Measurements from ENCODE around the gene ANO8.
A peak's percentile ranks its signal among the peaks of the same experiment; 100 is the strongest.

The ANO8 gene

GRCh38 chr19:17341845-17342244 is 7.2 kb upstream of the ANO8 start:
- DNase-seq: no peak

DNA sequence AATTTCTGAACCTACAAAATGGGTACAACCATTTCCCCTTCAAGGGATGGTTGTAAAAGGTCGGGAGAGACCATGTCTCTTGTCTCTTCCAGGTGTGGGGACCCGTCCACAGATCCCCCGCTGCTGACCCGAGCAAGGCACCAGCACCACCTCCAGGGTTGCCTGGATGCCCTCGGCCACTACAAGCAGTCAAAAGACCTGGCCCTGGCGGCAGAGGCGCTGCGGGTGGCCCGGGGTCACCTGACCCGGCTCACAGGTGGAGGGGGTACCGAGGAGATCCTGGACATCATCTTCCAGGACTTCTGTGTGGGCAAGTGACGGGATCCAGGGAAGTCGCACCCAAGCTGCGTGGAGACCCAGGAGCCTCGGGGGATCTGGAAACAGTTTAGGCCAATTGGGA is 6.7 kb upstream of the ANO8 start:
- no peak for DNase-seq

- DNase-seq: no peak
Observed at GRCh38 chr19:17340871-17341357, 6.3 kb upstream of the ANO8 start.

DNA sequence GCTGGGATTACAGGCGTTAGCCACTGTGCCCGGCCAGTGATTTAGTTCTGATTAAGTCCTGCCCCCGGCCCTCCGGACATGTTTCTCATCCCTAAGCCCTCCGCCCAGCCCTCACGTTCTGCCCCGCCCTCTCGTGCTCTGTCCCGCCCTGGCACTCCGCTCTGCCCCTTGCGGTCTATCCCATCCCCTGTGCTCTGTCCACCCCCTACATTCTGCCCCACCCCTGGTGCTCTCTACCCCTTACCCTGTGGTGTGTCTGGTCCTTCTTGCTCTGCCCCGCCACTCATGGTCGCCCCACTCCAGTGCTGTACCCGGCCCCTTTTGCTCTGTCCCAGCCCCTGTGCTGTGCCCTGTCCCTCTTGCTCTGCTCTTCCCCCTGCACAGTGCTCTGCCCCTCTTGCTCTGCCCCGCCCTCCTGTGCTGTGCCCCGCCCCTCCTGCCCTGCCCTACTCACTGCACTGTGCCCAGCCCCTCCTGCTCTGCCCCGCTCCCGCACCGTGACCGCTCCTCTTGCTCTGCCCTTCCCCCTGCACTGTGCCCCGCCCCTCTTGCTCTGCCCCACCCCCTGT is 5.7 kb upstream of the ANO8 start:
- no peak for DNase-seq

- DNase-seq: peak; percentile 67
Observed at GRCh38 chr19:17339088-17339741, 4.6 kb upstream of the ANO8 start.

GRCh38 chr19:17338433-17339078 is 3.9 kb upstream of the ANO8 start:
- no peak for DNase-seq

- peak; percentile 66 for DNase-seq
Observed at GRCh38 chr19:17337675-17338432, 3.2 kb upstream of the ANO8 start.

DNA sequence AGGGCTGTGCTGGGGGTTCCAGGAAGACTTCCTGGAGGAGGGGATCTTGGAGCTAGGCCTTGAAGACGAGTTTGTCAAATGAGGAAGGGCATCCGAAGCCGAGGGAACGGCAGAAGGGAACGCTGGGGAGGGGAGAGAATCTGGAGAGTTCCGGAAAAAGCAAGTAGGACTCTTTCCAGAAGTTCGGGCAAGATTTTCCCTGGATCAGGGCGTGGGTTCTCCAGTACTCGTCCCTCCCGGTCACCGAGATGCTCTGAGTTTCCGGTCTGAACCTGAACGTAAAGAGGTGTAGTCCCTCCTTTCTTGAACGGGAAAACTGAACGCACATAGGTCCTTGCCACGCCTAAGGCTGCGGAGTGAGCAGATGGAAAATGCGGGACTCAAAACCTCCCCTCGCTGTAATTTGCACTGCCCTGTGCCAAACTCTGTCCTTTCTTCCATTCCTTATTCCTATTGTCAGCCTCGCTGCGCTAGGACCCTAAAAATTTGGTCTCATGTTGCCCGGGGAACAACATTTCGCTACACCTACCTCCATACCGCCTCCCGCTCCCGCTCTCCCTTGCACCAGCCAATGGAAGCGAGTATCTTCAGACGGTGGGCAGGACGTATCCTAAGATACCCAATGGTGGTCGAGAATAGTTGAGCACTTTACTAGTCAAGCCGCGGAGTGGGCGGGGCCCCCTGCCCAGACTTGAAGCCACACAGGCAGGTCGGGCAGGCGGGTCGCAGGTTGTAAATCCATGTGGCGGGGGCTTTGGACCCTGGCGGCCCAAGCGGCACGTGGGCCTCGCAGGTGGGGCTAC is 2.4 kb upstream of the ANO8 start, which contains the start of gene GTPBP3:
TSS of gene GTPBP3 (plus strand) at position 682 of the 803 bp plus-strand sequence. CDS start at position 741, 59 bp downstream.
- DNase-seq: peak; percentile 99

GRCh38 chr19:17335575-17335974 is 920 bp upstream of the ANO8 start:
- DNase-seq: no peak

- peak; percentile 91 for DNase-seq
Observed at GRCh38 chr19:17333611-17334413, 843 bp downstream of the ANO8 start.

DNA sequence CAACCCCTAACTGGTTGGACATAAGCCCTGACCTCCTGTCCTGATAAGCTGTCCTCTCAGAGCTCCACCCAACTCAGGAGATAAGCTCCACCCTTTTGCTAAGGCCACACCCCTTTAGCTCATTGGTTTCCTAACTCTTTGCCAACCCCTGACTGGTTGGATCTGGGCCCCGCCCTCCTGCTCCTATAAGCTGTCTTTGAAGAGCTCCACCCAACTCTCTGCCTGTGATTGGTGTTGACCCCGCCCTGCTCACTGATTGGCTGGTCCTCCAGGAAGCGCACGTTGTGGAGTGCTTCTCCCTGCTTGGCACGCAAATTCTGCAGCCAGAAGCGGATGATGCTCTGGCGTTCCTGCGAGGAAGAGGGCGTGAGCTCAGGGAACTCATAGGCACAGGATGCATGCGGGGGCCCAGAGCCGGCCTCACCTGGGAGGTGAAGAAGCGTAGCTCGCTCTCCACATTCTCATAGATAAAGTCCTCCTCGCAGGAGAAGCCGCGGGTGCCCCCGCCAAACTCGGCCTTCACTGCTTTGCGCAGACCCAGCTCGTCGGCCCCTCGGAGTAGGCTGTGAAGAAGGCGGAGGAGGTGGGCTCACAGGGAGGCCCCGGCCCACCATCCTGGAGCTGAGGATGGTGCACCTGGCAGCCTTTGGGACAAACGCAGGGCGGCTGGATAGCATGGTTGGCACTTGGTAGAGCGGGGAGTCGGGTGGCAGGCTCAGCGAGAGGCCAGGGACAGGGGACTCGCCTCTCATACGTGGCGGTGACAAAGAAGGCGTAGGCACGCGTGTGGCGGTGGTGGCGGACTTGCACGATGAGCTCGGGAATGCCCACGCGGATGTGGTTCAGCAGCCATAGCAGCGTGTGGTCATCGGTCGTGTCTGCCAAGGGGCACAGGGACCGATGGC is 1.7 kb downstream of the ANO8 start:
- peak; percentile 55 for DNase-seq

- no peak for DNase-seq
Observed at GRCh38 chr19:17332360-17332676, 2.3 kb downstream of the ANO8 start.

- DNase-seq: no peak
Observed at GRCh38 chr19:17331045-17331558, 3.6 kb downstream of the ANO8 start.

GRCh38 chr19:17330262-17331044 is 4.2 kb downstream of the ANO8 start:
- DNase-seq: no peak

GRCh38 chr19:17329366-17330261 is 5.0 kb downstream of the ANO8 start:
- DNase-seq: no peak

DNA sequence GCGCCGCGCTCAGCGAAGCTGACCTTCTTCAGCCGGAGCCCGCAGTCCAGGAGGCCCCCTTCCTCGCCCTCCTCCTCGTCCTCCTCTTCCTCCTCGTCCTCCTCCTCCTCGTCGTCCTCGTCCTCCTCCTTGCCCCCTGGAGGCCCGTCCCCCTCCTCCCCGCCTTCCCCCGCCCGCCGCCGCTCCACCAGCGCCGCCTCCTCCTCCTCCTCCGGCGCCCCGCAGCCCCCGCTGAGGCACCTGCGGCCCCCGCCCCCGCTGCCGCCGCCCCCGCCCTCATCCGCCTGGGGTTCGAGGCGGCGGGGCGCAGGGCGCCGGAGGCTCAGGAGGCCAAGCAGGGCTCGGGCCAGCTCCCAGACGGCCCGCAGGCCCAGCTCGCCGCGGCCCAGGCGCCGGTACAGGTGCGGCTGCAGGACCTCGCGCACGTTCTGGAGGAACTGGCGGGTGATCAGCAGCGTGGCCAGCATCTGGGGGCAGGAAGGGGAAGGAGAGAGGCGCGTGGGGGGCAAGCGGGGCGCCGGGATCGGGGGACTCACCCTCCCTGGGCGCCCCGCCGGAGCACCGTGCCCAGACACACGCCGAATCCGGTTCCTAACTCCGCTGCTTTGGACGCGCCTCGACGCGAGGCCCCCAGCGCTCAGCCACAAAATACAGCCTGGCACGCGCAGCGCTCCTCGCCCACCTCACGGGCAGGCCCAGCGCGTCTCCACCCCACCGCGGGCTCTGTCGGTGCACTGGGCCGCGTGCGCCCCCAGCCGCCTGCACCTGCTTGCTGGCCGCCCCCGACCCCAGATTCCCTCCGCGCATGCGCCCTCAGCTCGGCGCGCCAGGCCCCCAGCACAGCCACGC is 5.9 kb downstream of the ANO8 start:
- no peak for DNase-seq
